Measurements from ENCODE around the gene CDK19. TPM values are rescaled to one million over a fixed set of nuclear protein-coding genes. Genes with fewer than 3 reads are reported as not detected.
A peak's percentile ranks its signal among the peaks of the same experiment; 100 is the strongest.

Gene CDK19
- total and polyA plus RNA-seq, 5 donors from 2014 or later: 1.4 to 16.5 (median 1.6) TPM

DNA sequence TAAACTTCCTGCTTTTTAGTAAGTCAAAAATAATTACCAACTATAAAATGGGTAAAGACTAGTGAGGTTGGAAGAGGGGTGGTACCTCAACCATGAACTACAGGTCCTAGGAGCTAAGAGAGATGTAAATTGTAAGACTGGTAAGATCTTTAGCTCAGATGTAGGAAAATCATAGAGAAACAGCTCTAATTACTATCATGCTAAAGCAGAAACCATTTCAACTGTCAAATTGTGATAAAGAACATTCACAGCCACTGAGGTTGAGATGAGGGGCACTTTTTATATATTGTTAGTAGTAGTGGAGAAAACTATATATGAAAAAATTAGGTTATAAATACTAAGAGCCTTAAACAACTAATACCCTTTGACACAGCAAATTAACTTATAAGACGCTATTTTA, 20.0 kb downstream of the CDK19 start:
- Mint-ChIP-seq H3K9me3 (peaks cover 0 to 2% (median 0%) of the 10 kb centered on the region in 7 donors), H3K27me3 (no peaks in the 10 kb centered on the region), H3K36me3 (peaks cover 15% of the 10 kb centered on the region), H3K4me3 (no peak overlapping the region), H3K4me1 (peaks cover 5 to 33% (median 10%) of the 10 kb centered on the region in 4 donors), H3K27ac (peak overlapping the region in 1 of 3 donors; percentile 3)
- Histone ChIP-seq H3K27ac (ENCODE audit: insufficient read depth, low read length, poor library complexity, severe bottlenecking) (no peak overlapping the region), H3K4me3 (ENCODE audit: low read depth, low read length) (no peak overlapping the region), H3K36me3 (ENCODE audit: control insufficient read depth, insufficient read depth, low read length) (no peaks in the 10 kb centered on the region), H3K4me1 (ENCODE audit: control insufficient read depth, insufficient read depth, low read length, poor library complexity, severe bottlenecking) (no peaks in the 10 kb centered on the region), H3K9me3 (ENCODE audit: control insufficient read depth in 2 of 2, low read length in 2 of 2) (no peaks in the 10 kb centered on the region), H3K27me3 (ENCODE audit: control insufficient read depth, insufficient read depth, low read length) (no peaks in the 10 kb centered on the region)
- ATAC-seq (ENCODE audit: low read depth in 2 of 2) (no peak), DNase-seq (no peak)

DNA sequence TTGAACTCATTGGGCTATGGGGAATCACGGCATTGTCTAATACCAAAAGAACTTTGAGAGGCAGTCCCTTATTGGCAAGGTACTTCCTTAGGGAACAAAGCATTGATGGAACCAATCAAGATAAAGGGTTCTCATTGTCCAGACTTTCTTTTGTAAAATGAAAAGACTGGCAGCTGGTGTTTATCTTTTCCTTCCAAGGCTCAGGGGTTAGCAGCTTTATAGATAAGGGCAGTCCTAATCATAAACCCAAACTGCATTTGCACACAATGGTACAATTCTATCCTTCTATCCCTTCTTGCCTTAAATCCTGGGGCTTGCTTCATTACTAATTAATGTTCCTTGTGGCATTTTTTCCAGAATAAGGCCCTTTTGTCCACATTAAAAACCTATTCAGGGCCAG, 28.6 kb downstream of the CDK19 start:
- H3K27ac Mint-ChIP-seq: no peak overlapping the region
- Histone ChIP-seq H3K27ac (ENCODE audit: insufficient read depth, low read length, poor library complexity, severe bottlenecking) (no peak overlapping the region), H3K4me1 (ENCODE audit: control insufficient read depth, insufficient read depth, low read length, poor library complexity, severe bottlenecking) (no peaks in the 10 kb centered on the region), H3K27me3 (ENCODE audit: control insufficient read depth, insufficient read depth, low read length) (no peaks in the 10 kb centered on the region), H3K36me3 (ENCODE audit: control insufficient read depth, insufficient read depth, low read length) (no peaks in the 10 kb centered on the region), H3K4me3 (ENCODE audit: low read depth, low read length) (no peak overlapping the region), H3K9me3 (ENCODE audit: control insufficient read depth in 2 of 2, low read length in 2 of 2) (peaks cover 0 to 7% of the 10 kb centered on the region in 2 experiments)
- H3K4me1 Mint-ChIP-seq: peaks cover 18 to 24% (median 21%) of the 10 kb centered on the region in 4 donors
- no peak overlapping the region for H3K4me3 Mint-ChIP-seq
- peaks cover 0 to 11% (median 1%) of the 10 kb centered on the region in 7 donors for H3K9me3 Mint-ChIP-seq
- H3K27me3 Mint-ChIP-seq: no peaks in the 10 kb centered on the region
- H3K36me3 Mint-ChIP-seq: peaks cover 5% of the 10 kb centered on the region
- no peak for ATAC-seq (ENCODE audit: low read depth in 2 of 2)
- no peak for DNase-seq

DNA sequence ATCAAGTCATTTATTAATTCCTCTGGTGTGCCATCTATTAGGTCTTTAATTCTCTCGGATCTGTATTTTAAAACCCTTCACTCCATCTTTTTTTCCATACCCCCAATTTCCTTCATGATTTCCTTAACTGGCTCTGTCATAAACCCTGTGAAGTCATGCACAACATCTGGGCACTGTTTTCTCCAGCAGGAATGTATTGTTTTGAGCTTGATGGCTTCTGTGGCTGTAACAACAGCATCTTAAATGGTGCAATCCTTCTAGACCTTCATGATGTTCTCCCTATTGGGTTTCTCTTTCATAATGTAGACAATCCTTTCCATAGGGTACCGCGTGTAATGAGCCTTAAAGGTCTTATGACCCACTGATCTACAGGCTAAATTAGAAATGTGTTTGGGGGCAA, 29.0 kb downstream of the CDK19 start:
- Histone ChIP-seq H3K9me3 (ENCODE audit: control insufficient read depth in 2 of 2, low read length in 2 of 2) (peaks cover 0 to 7% of the 10 kb centered on the region in 2 experiments), H3K4me1 (ENCODE audit: control insufficient read depth, insufficient read depth, low read length, poor library complexity, severe bottlenecking) (no peaks in the 10 kb centered on the region), H3K27me3 (ENCODE audit: control insufficient read depth, insufficient read depth, low read length) (no peaks in the 10 kb centered on the region), H3K27ac (ENCODE audit: insufficient read depth, low read length, poor library complexity, severe bottlenecking) (no peak overlapping the region), H3K36me3 (ENCODE audit: control insufficient read depth, insufficient read depth, low read length) (no peaks in the 10 kb centered on the region), H3K4me3 (ENCODE audit: low read depth, low read length) (no peak overlapping the region)
- Mint-ChIP-seq H3K9me3 (peaks cover 0 to 11% (median 1%) of the 10 kb centered on the region in 7 donors), H3K27me3 (no peaks in the 10 kb centered on the region), H3K36me3 (peaks cover 5% of the 10 kb centered on the region), H3K27ac (peak overlapping the region in 1 of 3 donors; percentile 54), H3K4me3 (no peak overlapping the region), H3K4me1 (peaks cover 18 to 24% (median 21%) of the 10 kb centered on the region in 4 donors)
- no peak for ATAC-seq (ENCODE audit: low read depth in 2 of 2)
- no peak for DNase-seq

DNA sequence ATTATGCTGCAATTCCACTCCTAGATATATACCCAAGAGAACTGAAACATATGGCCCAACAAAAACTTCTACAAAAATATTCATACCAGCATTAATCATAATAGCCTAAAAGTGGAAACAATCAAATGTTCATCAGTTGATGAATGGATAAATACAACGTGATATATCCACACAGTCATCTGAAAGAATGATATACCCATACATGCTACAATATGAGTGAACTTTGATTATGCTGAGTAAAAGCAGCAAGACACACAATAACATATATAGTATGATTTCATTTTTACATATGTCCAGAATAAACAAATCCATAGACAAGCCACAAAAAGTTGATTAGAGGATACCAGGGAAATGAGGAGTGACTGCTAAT, 30.7 kb downstream of the CDK19 start:
- no peaks in the 10 kb centered on the region for H3K4me1 ChIP-seq (ENCODE audit: control insufficient read depth, insufficient read depth, low read length, poor library complexity, severe bottlenecking)
- Mint-ChIP-seq H3K36me3 (peaks cover 5% of the 10 kb centered on the region), H3K27me3 (no peaks in the 10 kb centered on the region), H3K9me3 (peaks cover 0 to 11% (median 0%) of the 10 kb centered on the region in 7 donors), H3K4me3 (no peak overlapping the region), H3K4me1 (peaks cover 18 to 27% (median 22%) of the 10 kb centered on the region in 4 donors), H3K27ac (no peak overlapping the region)
- no peaks in the 10 kb centered on the region for H3K36me3 ChIP-seq (ENCODE audit: control insufficient read depth, insufficient read depth, low read length)
- H3K27me3 ChIP-seq (ENCODE audit: control insufficient read depth, insufficient read depth, low read length): no peaks in the 10 kb centered on the region
- no peak overlapping the region for H3K27ac ChIP-seq (ENCODE audit: insufficient read depth, low read length, poor library complexity, severe bottlenecking)
- DNase-seq (no peak), ATAC-seq (ENCODE audit: low read depth in 2 of 2) (no peak)
- H3K4me3 ChIP-seq (ENCODE audit: low read depth, low read length): no peak overlapping the region
- peaks cover 0 to 7% of the 10 kb centered on the region in 2 experiments for H3K9me3 ChIP-seq (ENCODE audit: control insufficient read depth in 2 of 2, low read length in 2 of 2)

DNA sequence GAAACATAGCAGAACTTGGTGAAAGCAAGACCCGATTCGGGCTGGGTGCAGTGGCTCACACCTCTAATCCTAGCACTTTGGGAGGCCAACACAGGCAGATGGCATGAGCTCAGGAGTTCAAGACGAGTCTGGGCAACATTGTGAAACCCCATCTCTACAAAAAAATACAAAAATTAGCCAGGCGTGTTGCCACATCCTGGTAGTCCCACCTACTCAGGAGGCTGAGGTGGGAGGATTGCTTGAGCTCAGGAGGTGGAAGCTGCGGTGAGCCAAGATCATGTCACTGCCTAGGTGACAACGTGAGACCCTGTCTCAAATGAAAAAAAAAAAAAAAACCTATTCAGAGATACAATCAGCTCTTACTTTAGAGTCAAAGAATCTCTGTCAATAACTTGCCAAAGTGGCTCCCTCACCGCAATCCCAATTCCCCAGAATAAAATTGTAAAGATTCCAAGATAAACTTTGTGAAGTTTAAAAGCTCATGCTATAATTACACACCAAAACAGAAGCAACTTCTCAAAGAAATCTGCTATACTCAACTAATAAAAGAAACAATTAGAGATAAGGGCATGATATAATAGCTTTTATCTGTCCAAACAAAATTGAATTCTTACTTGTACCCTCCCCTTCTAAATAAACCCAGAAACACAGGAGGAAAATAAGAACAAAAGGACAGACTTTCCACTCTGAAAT, 33.6 kb downstream of the CDK19 start:
- Mint-ChIP-seq H3K4me1 (peaks cover 18 to 32% (median 23%) of the 10 kb centered on the region in 4 donors), H3K36me3 (peaks cover 18% of the 10 kb centered on the region), H3K9me3 (peaks cover 0 to 4% (median 0%) of the 10 kb centered on the region in 7 donors), H3K27ac (no peak overlapping the region), H3K4me3 (no peak overlapping the region), H3K27me3 (no peaks in the 10 kb centered on the region)
- Histone ChIP-seq H3K4me1 (ENCODE audit: control insufficient read depth, insufficient read depth, low read length, poor library complexity, severe bottlenecking) (no peaks in the 10 kb centered on the region), H3K36me3 (ENCODE audit: control insufficient read depth, insufficient read depth, low read length) (no peaks in the 10 kb centered on the region), H3K9me3 (ENCODE audit: control insufficient read depth in 2 of 2, low read length in 2 of 2) (no peaks in the 10 kb centered on the region), H3K27me3 (ENCODE audit: control insufficient read depth, insufficient read depth, low read length) (no peaks in the 10 kb centered on the region), H3K4me3 (ENCODE audit: low read depth, low read length) (no peak overlapping the region), H3K27ac (ENCODE audit: insufficient read depth, low read length, poor library complexity, severe bottlenecking) (no peak overlapping the region)
- no peak for ATAC-seq (ENCODE audit: low read depth in 2 of 2)
- DNase-seq: no peak

DNA sequence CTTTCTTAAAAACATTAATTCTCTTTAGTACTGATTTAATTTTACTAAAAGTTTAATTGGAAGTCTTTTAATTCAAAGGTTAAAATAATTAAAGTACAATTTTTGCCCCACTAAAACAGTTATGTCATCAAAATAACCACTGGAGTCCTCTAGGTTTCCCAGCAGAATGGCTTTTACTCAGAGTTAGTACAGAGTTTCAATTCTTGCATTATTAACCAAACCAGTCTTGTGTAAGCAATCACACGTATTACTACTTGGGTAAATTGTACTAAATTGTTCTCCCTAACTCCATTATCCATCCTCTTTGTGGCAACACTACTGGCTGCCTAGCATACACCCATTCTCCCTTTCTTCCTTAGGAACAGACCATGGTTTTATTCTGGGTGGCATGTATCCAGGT, 36.9 kb downstream of the CDK19 start:
- H3K36me3 ChIP-seq (ENCODE audit: control insufficient read depth, insufficient read depth, low read length): no peaks in the 10 kb centered on the region

DNA sequence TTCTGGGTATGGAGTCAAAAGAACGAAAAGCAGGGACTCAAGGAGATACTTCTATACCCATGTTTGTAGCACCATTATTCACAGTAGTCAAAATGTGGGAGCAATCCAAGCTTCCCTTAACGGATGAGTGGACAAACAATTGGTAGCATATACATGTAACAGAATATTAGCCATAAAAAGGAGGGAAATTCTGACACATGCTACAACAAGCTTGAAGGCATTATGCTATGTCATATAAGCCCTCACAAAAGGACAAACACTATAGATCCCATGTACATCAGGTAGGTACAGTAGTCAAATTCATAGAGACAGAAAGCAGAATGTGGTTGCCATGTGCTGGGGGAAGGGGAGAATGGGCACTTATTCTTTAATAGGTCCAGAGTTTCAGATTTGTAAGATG, 37.6 kb downstream of the CDK19 start:
- ATAC-seq (ENCODE audit: low read depth in 2 of 2) (no peak), DNase-seq (no peak)
- no peaks in the 10 kb centered on the region for H3K4me1 ChIP-seq (ENCODE audit: control insufficient read depth, insufficient read depth, low read length, poor library complexity, severe bottlenecking)
- peaks cover 0 to 4% (median 0%) of the 10 kb centered on the region in 7 donors for H3K9me3 Mint-ChIP-seq
- no peak overlapping the region for H3K4me3 Mint-ChIP-seq
- no peak overlapping the region for H3K27ac Mint-ChIP-seq
- H3K27me3 ChIP-seq (ENCODE audit: control insufficient read depth, insufficient read depth, low read length): no peaks in the 10 kb centered on the region
- H3K4me1 Mint-ChIP-seq: peaks cover 4 to 20% (median 10%) of the 10 kb centered on the region in 4 donors
- no peaks in the 10 kb centered on the region for H3K36me3 ChIP-seq (ENCODE audit: control insufficient read depth, insufficient read depth, low read length)
- no peak overlapping the region for H3K27ac ChIP-seq (ENCODE audit: insufficient read depth, low read length, poor library complexity, severe bottlenecking)
- no peak overlapping the region for H3K4me3 ChIP-seq (ENCODE audit: low read depth, low read length)
- peaks cover 17% of the 10 kb centered on the region for H3K36me3 Mint-ChIP-seq
- H3K27me3 Mint-ChIP-seq: no peaks in the 10 kb centered on the region
- no peaks in the 10 kb centered on the region for H3K9me3 ChIP-seq (ENCODE audit: control insufficient read depth in 2 of 2, low read length in 2 of 2)

More for the DNA sequence above, 36.9 kb downstream of the CDK19 start:
- no peak overlapping the region for H3K27ac Mint-ChIP-seq
- DNase-seq: no peak
- H3K27ac ChIP-seq (ENCODE audit: insufficient read depth, low read length, poor library complexity, severe bottlenecking): no peak overlapping the region
- no peaks in the 10 kb centered on the region for H3K27me3 ChIP-seq (ENCODE audit: control insufficient read depth, insufficient read depth, low read length)
- H3K9me3 Mint-ChIP-seq: peaks cover 0 to 4% (median 0%) of the 10 kb centered on the region in 7 donors
- no peaks in the 10 kb centered on the region for H3K27me3 Mint-ChIP-seq
- no peaks in the 10 kb centered on the region for H3K9me3 ChIP-seq (ENCODE audit: control insufficient read depth in 2 of 2, low read length in 2 of 2)
- H3K4me1 ChIP-seq (ENCODE audit: control insufficient read depth, insufficient read depth, low read length, poor library complexity, severe bottlenecking): no peaks in the 10 kb centered on the region
- H3K4me3 ChIP-seq (ENCODE audit: low read depth, low read length): no peak overlapping the region
- H3K4me1 Mint-ChIP-seq: peaks cover 9 to 22% (median 14%) of the 10 kb centered on the region in 4 donors
- ATAC-seq (ENCODE audit: low read depth in 2 of 2): no peak
- H3K4me3 Mint-ChIP-seq: no peak overlapping the region
- H3K36me3 Mint-ChIP-seq: peaks cover 17% of the 10 kb centered on the region

DNA sequence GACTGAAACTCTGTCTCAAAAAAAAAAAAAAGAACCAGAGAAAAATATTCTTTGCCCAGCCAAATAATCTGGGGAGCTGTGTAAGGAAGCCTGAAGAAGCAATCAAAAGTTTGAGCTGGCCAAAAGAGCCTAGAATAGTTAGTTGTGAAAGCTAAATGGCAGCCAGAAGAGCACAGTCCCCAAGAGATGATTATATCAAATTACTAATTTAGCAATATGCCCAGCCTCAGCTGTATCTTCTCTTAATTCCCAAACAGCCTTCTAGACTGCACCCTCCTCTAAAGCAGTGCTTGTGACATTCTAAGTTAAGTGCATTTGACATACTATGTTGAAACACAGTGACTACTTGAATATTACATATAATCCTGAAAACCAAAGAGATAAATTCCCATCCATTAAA, 38.9 kb downstream of the CDK19 start:
- H3K9me3 Mint-ChIP-seq: peaks cover 0 to 4% (median 0%) of the 10 kb centered on the region in 7 donors
- Histone ChIP-seq H3K27ac (ENCODE audit: insufficient read depth, low read length, poor library complexity, severe bottlenecking) (no peak overlapping the region), H3K36me3 (ENCODE audit: control insufficient read depth, insufficient read depth, low read length) (no peaks in the 10 kb centered on the region), H3K4me3 (ENCODE audit: low read depth, low read length) (no peak overlapping the region), H3K4me1 (ENCODE audit: control insufficient read depth, insufficient read depth, low read length, poor library complexity, severe bottlenecking) (no peaks in the 10 kb centered on the region), H3K9me3 (ENCODE audit: control insufficient read depth in 2 of 2, low read length in 2 of 2) (no peaks in the 10 kb centered on the region), H3K27me3 (ENCODE audit: control insufficient read depth, insufficient read depth, low read length) (no peaks in the 10 kb centered on the region)
- DNase-seq: no peak
- H3K36me3 Mint-ChIP-seq: peaks cover 29% of the 10 kb centered on the region
- no peaks in the 10 kb centered on the region for H3K27me3 Mint-ChIP-seq
- ATAC-seq (ENCODE audit: low read depth in 2 of 2): no peak
- no peak overlapping the region for H3K4me3 Mint-ChIP-seq
- peaks cover 0 to 13% (median 4%) of the 10 kb centered on the region in 4 donors for H3K4me1 Mint-ChIP-seq
- H3K27ac Mint-ChIP-seq: no peak overlapping the region
